Measurements from ENCODE around the gene P3H1.
"Not testable (repeated sequence)": the region's sequence is repeated elsewhere in the genome, so short reads cannot be mapped to it uniquely, and the experiment has no call there.

Gene P3H1

GRCh38 chr1:42742617-42743316, 24.1 kb downstream of the P3H1 start:
- DNase-seq = no peak

GRCh38 chr1:42742141-42742540, 24.7 kb downstream of the P3H1 start:
- no peak for DNase-seq

GRCh38 chr1:42741706-42742105, 25.1 kb downstream of the P3H1 start:
- no peak for DNase-seq

GRCh38 chr1:42740851-42741580, 25.8 kb downstream of the P3H1 start:
- no peak for DNase-seq

- no peak for DNase-seq
These were observed 26.8 kb downstream of the P3H1 start, which contains the start of gene CLDN19 for GRCh38 chr1:42739753-42740700. Gene CLDN19, minus strand, starts transcription at chr1:42740236. Its CDS starts 173 bp downstream, at chr1:42740063.

- DNase-seq = no peak
These were observed 28.1 kb downstream of the P3H1 start for GRCh38 chr1:42738678-42739226.

- no peak for DNase-seq
These were observed 28.7 kb downstream of the P3H1 start for GRCh38 chr1:42737986-42738677.

GRCh38 chr1:42737257-42737656, 29.6 kb downstream of the P3H1 start:
- DNase-seq = peak; percentile 96

- DNase-seq = no peak
These were observed 30.1 kb downstream of the P3H1 start for GRCh38 chr1:42736571-42737200.

- peak; percentile 47 for DNase-seq
These were observed 30.7 kb downstream of the P3H1 start for GRCh38 chr1:42736152-42736551.

- no peak for DNase-seq
These were observed 31.2 kb downstream of the P3H1 start for GRCh38 chr1:42735477-42736105.

- DNase-seq = no peak
These were observed 31.8 kb downstream of the P3H1 start for GRCh38 chr1:42735056-42735455.

- DNase-seq = no peak
These were observed 32.4 kb downstream of the P3H1 start for GRCh38 chr1:42734201-42735035.

- no peak for DNase-seq
These were observed 33.2 kb downstream of the P3H1 start for GRCh38 chr1:42733415-42734200.

GRCh38 chr1:42732126-42732680, 34.6 kb downstream of the P3H1 start:
- DNase-seq = no peak

- DNase-seq = no peak
These were observed 35.2 kb downstream of the P3H1 start for GRCh38 chr1:42731585-42731984.

- DNase-seq = peak; percentile 72
These were observed 35.8 kb downstream of the P3H1 start for GRCh38 chr1:42730988-42731387.

GRCh38 chr1:42730002-42730401, 36.8 kb downstream of the P3H1 start:
- DNase-seq = no peak

GRCh38 chr1:42725820-42726219, 41.0 kb downstream of the P3H1 start:
- not testable (repeated sequence) for DNase-seq
